HepG2 (cell line): ENCODE results near the gene LAMB2. TPM values are rescaled to one million over a fixed set of nuclear protein-coding genes. Genes with fewer than 3 reads are reported as not detected.
A peak's percentile ranks its signal among the peaks of the same experiment; 100 is the strongest.

Source experiments
- CSRNP1 ChIP-seq: sonication (generic); formaldehyde crosslinking; IDR thresholded peaks from 2 replicates; pipeline ENCODE4 v1.8.1; 2023; ENCODE audit warnings: mild to moderate bottlenecking, missing genetic modification reagents
- MIER3 ChIP-seq: IDR thresholded peaks from 2 replicates; pipeline ENCODE4 v1.6.1; 2016; ENCODE audit warnings: missing compliant biosample characterization, borderline replicate concordance
- PHF8 ChIP-seq: sonication (generic); formaldehyde crosslinking; IDR thresholded peaks from 2 replicates; pipeline ENCODE4 v1.5.0; 2020; ENCODE audit warnings: missing genetic modification reagents
- RERE ChIP-seq: IDR thresholded peaks from 2 replicates; pipeline ENCODE4 v1.6.1; 2016; ENCODE audit warnings: low read depth, missing genetic modification reagents, missing compliant biosample characterization
- SNAPC2 ChIP-seq: sonication (generic); formaldehyde crosslinking; IDR thresholded peaks from 2 replicates; pipeline ENCODE4 v1.8.1; 2022; ENCODE audit warnings: mild to moderate bottlenecking, missing genetic modification reagents
- SP5 ChIP-seq: IDR thresholded peaks from 2 replicates; pipeline ENCODE4 v1.6.1; 2016; ENCODE audit warnings: low read depth, borderline replicate concordance
- TEAD2 ChIP-seq: sonication (generic); formaldehyde crosslinking; IDR thresholded peaks from 2 replicates; pipeline ENCODE4 v1.9.0; 2021; ENCODE audit warnings: missing genetic modification reagents
- TOPORS ChIP-seq: sonication (generic); formaldehyde crosslinking; IDR thresholded peaks from 2 replicates; pipeline ENCODE4 v1.8.0; 2023; ENCODE audit warnings: mild to moderate bottlenecking, missing genetic modification reagents
- ZNF224 ChIP-seq: sonication (generic); formaldehyde crosslinking; IDR thresholded peaks from 2 replicates; pipeline ENCODE4 v1.5.0; 2020; ENCODE audit warnings: mild to moderate bottlenecking, missing genetic modification reagents
- ZNF337 ChIP-seq: sonication (generic); formaldehyde crosslinking; IDR thresholded peaks from 2 replicates; pipeline ENCODE4 v1.5.1; 2020; ENCODE audit warnings: missing genetic modification reagents, low read depth, mild to moderate bottlenecking, borderline replicate concordance
- ZNF737 ChIP-seq: sonication (generic); formaldehyde crosslinking; IDR thresholded peaks from 2 replicates; pipeline ENCODE4 v1.5.0; 2020; ENCODE audit warnings: missing genetic modification reagents, mild to moderate bottlenecking, borderline replicate concordance
- ZXDC ChIP-seq: sonication (generic); formaldehyde crosslinking; IDR thresholded peaks from 2 replicates; pipeline ENCODE4 v1.5.0; 2020; ENCODE audit warnings: mild to moderate bottlenecking, missing genetic modification reagents
- polyA plus RNA-seq, 8 experiments: library from polyadenylated mRNA; depleted of rRNA in 3 of 8; stranded (reverse) in 7 of 8; unstranded in 1 of 8; fragments of >200 nt; fragmentation: Illumina TruSeq in 4 of 8; extraction: Trizol in 4 of 8; gene quantifications; 2 replicates each; pipeline versions ENCODE4 v1.2.1 to v1.2.3, GENCODE V29; 2011 to 2016; ENCODE audit warnings: low read depth in 4 of 8, missing spikeins in 1 of 8, mixed read lengths in 1 of 8; ENCODE audit not compliant: insufficient read depth in 1 of 8
- total RNA-seq, 5 experiments: library from RNA; depleted of rRNA; stranded (reverse); fragments of >200 nt; fragmentation: Illumina TruSeq; extraction: Trizol; gene quantifications; 2 replicates each; pipeline ENCODE4 v1.2.3, GENCODE V29; 2016; ENCODE audit warnings: low read depth in 1 of 5
- TF ChIP-seq, protein P1 (sequence below): sonication (generic); formaldehyde crosslinking; IDR thresholded peaks from 2 replicates; pipeline ENCODE4 v1.4.0; 2020; ENCODE audit warnings: missing genetic modification reagents, borderline replicate concordance

Gene LAMB2
- total and polyA plus RNA-seq, 2 of the 13 experiments (the other 11 are each of a cell fraction or from before 2014, with no cell fraction given) = 208 to 443 TPM

DNA sequence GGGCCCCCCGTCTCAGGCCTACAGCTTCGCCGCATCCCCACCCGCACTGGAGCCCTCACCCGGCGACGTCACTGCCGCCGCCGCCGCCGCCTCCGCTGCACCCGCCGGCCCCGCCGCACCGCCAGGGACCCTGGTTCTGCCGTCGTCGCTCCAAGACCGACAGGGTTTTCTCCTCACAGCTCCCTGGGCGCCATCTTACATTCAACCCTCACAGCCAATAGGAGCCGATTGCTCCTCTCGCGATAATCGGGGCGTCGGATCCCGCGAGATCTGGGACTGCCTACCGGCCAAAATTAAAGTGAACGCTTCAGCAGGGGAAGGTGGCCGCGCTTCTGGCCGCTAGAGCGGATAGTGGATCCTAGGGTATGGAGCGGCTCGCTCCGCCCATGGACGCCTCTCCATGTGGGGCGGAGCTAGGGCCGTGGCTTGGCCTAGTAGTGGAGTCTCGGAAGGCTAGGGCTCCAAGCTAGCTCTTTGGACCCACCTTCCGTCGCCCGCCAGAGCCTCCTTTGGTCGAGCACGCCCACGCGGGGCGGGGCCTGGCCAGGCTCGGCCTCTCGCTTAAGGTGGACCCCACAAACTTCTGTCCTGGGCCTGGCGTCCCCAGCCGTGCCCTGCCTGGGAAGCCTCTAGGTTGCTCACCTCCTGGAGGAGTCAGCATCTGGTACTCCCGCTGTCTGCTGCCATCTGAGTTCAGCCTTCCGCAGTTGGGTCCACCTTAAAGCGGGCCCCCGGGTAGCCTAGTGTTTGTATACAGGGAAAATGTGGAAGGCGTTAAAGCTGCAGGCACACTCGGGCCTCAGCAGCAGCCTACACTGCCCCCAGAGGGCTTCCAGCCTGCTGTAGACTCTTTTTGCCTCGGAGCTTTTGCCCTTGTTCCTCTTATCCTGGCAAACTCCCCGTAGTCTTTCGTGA, 38.7 kb downstream of the LAMB2 start, which contains the start of gene QRICH1 (continued):
- no peak for TF ChIP-seq RERE (CRISPR knock-in tag)
- 0 out of 2 replicates have a peak, but pooled peaks have one; percentile 50 for TF ChIP-seq TEAD2 (CRISPR knock-in tag)
- TF ChIP-seq TOPORS (CRISPR knock-in tag) = peak; percentile 92; the same call in 1 of the 2 replicates
- peak; percentile 94; the same call in 1 of the 2 replicates for TF ChIP-seq ZNF224 (CRISPR knock-in tag)
- peak; percentile 80; the same call in 1 of the 2 replicates for TF ChIP-seq PHF8 (CRISPR knock-in tag)
- TF ChIP-seq SP5 = peak; percentile 51
- no peak for TF ChIP-seq CSRNP1 (CRISPR knock-in tag)
- no peak; the same call in 1 of the 2 replicates for TF ChIP-seq ZXDC (CRISPR knock-in tag)
- TF ChIP-seq ZNF737 (CRISPR knock-in tag) = no peak
- TF ChIP-seq, protein P1, sequence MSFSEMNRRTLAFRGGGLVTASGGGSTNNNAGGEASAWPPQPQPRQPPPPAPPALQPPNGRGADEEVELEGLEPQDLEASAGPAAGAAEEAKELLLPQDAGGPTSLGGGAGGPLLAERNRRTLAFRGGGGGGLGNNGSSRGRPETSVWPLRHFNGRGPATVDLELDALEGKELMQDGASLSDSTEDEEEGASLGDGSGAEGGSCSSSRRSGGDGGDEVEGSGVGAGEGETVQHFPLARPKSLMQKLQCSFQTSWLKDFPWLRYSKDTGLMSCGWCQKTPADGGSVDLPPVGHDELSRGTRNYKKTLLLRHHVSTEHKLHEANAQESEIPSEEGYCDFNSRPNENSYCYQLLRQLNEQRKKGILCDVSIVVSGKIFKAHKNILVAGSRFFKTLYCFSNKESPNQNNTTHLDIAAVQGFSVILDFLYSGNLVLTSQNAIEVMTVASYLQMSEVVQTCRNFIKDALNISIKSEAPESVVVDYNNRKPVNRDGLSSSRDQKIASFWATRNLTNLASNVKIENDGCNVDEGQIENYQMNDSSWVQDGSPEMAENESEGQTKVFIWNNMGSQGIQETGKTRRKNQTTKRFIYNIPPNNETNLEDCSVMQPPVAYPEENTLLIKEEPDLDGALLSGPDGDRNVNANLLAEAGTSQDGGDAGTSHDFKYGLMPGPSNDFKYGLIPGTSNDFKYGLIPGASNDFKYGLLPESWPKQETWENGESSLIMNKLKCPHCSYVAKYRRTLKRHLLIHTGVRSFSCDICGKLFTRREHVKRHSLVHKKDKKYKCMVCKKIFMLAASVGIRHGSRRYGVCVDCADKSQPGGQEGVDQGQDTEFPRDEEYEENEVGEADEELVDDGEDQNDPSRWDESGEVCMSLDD (CRISPR knock-in tag) = no peak
- TF ChIP-seq SNAPC2 = 0 out of 2 replicates have a peak, but pooled peaks have one; percentile 31
- TF ChIP-seq MIER3 (CRISPR knock-in tag) = 0 out of 2 replicates have a peak, but pooled peaks have one; percentile 24
- TF ChIP-seq ZNF337 (CRISPR knock-in tag) = peak; percentile 97
